OCI-LY7 (cell line): Measurements from ENCODE around the gene PTPRM. TPM values are rescaled to one million over a fixed set of nuclear protein-coding genes. Genes with fewer than 3 reads are reported as not detected.

Source experiments
- BruUV-seq: library from RNA; stranded (reverse); fragments of 400-500 nt; replicated peaks from 2 replicates; lab custom pipeline; 2021; lab: Mats Ljungman, UMichigan
- CTCF ChIA-PET: fragments of 300-600 bp; sonication (Branson Sonifier 250); formaldehyde crosslinking; loops from one replicate; lab custom pipeline; 2022; ENCODE audit warnings: antibody characterized with exemption; ENCODE audit not compliant: unreplicated experiment; lab: Charles Lee
- POLR2A ChIA-PET: fragments of 300-600 bp; sonication (Branson Sonifier 250); formaldehyde crosslinking; loops from one replicate; lab custom pipeline; 2022; ENCODE audit warnings: antibody characterized with exemption; lab: Charles Lee
- DNase-seq: peaks from one replicate; pipeline ENCODE4 v3.0.0-alpha.2; 2015; ENCODE audit warnings: low spot score
- H2AFZ ChIP-seq: fragments of 200-600 bp; sonication (generic), shearing (Covaris generic); 2 replicates; pipeline ENCODE4 v1.6.1; 2014; ENCODE audit warnings: mild to moderate bottlenecking, antibody characterized with exemption, low read length, moderate library complexity
- H3K27ac ChIP-seq: fragments of 200-600 bp; sonication (generic); 2 replicates; pipeline ENCODE4 v1.5.1; 2014; ENCODE audit warnings: mixed run types, low read depth, mild to moderate bottlenecking, moderate library complexity, low read length, inconsistent platforms; ENCODE audit not compliant: poor library complexity, severe bottlenecking
- H3K36me3 ChIP-seq: fragments of 200-600 bp; sonication (generic); 2 replicates; pipeline ENCODE4 v1.6.1; 2014; ENCODE audit warnings: mild to moderate bottlenecking, antibody characterized with exemption, low read length, moderate library complexity, mixed read lengths; ENCODE audit not compliant: insufficient read depth
- H3K4me1 ChIP-seq: fragments of 200-600 bp; sonication (generic); 2 replicates; pipeline ENCODE4 v1.5.1; 2014; ENCODE audit warnings: mild to moderate bottlenecking, low read length; ENCODE audit not compliant: insufficient read depth, poor library complexity, severe bottlenecking
- H3K4me2 ChIP-seq: fragments of 200-600 bp; sonication (generic); 2 replicates; pipeline ENCODE4 v1.6.1; 2014; ENCODE audit warnings: mild to moderate bottlenecking, low read length
- H3K4me3 ChIP-seq: fragments of 200-600 bp; sonication (generic); 2 replicates; pipeline ENCODE4 v1.5.1; 2014; ENCODE audit warnings: mild to moderate bottlenecking, low read depth, low read length; ENCODE audit not compliant: poor library complexity, severe bottlenecking
- H3K79me2 ChIP-seq: fragments of 200-600 bp; sonication (generic); 2 replicates; pipeline ENCODE4 v1.6.1; 2016; ENCODE audit warnings: low read depth, mild to moderate bottlenecking, low read length, moderate library complexity, mixed read lengths; ENCODE audit not compliant: insufficient read depth
- H3K9me2 ChIP-seq: fragments of 200-600 bp; sonication (generic); 2 replicates; pipeline ENCODE4 v1.6.1; 2016; ENCODE audit warnings: mild to moderate bottlenecking, low read length, mixed read lengths; ENCODE audit not compliant: insufficient read depth
- H3K9me3 ChIP-seq: fragments of 200-600 bp; sonication (generic); 2 replicates; pipeline ENCODE4 v1.6.1; 2014; ENCODE audit warnings: mild to moderate bottlenecking, mixed run types, low read length, mixed read lengths
- H4K20me1 ChIP-seq: fragments of 200-600 bp; sonication (generic); 2 replicates; pipeline ENCODE4 v1.6.1; 2014; ENCODE audit warnings: mild to moderate bottlenecking, antibody characterized with exemption, low read length, moderate library complexity, mixed read lengths; ENCODE audit not compliant: insufficient read depth
- CTCF ChIP-seq: fragments of 200-600 bp; sonication (generic); conservative IDR thresholded peaks from 2 replicates; pipeline ENCODE4 v1.5.1; 2014; ENCODE audit warnings: mild to moderate bottlenecking, antibody characterized with exemption, low read length, moderate library complexity, mixed read lengths
- EZH2phosphoT487 ChIP-seq: fragments of 200-600 bp; sonication (generic); IDR thresholded peaks from 2 replicates; pipeline ENCODE4 v1.6.1; 2018; ENCODE audit warnings: low read depth, borderline replicate concordance, mild to moderate bottlenecking, mixed run types, antibody characterized with exemption, low read length, moderate library complexity, mixed read lengths
- intact Hi-C: fragments of 100-400 bp; cut with micrococcal nuclease; formaldehyde crosslinking; loops from one replicate; pipeline ENCODE4 v1.10.0; 2022; ENCODE audit not compliant: unreplicated experiment
- total RNA-seq, 2 experiments: library from RNA; depleted of rRNA in 1 of 2; stranded (reverse); fragments of >200 nt in 1 of 2; shearing (Covaris generic) in 1 of 2; gene quantifications; 2 replicates each; pipeline ENCODE4 v1.2.3, GENCODE V29; 2014 to 2022

PTPRM gene
- total RNA-seq, 2 experiments from 2014 or later = not detected

DNA sequence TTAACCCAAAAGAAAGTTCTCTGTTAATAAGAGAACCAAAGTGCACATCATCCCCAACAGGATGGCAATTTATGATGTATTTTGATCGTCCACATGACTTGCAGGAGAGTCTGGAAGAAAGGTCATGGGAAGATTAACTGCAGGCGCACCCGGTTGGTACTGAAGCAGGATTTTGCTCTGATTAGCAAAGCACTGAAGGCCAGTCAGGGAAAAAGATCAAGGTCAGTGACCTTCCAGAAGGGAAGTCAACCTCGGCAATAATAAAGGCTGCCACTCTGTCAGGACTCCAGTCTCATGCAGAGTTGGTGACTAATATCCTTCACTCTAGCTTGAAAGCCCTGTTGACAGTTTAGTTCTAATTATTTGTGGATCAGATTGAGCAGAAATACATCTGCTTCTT lies 609.4 kb downstream of the PTPRM start:
- no peak for DNase-seq
- Histone ChIP-seq H3K9me3 (no peaks in the 10 kb centered on the region), H2AFZ (no peak overlapping the region), H4K20me1 (no peaks in the 10 kb centered on the region), H3K27ac (no peak overlapping the region), H3K4me2 (no peak overlapping the region), H3K79me2 (no peaks in the 10 kb centered on the region), H3K4me1 (no peaks in the 10 kb centered on the region), H3K36me3 (no peaks in the 10 kb centered on the region), H3K9me2 (no peaks in the 10 kb centered on the region), H3K4me3 (no peak overlapping the region)
- no TSS peak for BruUV-seq
- intact Hi-C loops = loop anchor here (10.0 kb wide), 1 partner anchor 58 kb away; no protein-coding TSS in a partner anchor
- CTCF ChIA-PET = no interaction called here
- no peak for TF ChIP-seq EZH2phosphoT487
- TF ChIP-seq CTCF = no peak
- POLR2A ChIA-PET = interaction anchor here (1.0 kb wide), 1 partner anchor 16 kb away, joined by 4 read pairs; no protein-coding TSS in a partner anchor

DNA sequence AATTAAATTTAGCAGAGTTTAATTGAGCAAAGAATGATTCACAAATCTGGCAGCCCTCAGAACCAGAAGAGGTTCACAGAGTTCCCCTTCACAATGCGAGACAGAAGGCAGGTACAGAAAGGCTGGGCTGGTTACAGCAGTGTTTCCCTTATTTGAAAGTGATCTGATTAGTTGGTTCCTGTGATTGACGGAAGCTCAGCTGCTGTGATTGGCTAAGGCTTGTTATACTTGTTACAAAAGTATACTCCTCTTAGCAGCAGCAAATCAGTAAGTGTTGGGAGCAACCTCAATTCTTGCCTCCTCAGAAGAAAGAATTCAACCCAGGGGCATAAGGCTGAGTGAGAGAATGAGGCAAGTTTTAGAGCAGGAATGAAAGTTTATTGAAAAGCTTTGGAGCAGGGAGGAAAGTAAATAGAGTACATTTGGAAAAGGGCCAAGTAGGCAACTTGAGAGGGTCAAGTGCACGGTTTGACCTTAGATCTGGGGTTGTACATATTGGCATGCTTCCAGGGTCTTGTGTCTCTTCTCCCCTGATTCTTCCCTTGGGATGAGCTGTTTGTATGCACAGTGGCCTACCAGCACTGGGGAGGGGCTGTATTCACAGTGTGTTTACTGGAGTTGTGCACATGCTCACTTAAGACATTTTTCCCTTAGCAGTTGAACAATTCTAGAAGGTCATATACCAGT lies 610.4 kb downstream of the PTPRM start:
- Histone ChIP-seq H3K4me1 (no peaks in the 10 kb centered on the region), H3K27ac (no peak overlapping the region), H3K4me2 (no peak overlapping the region), H4K20me1 (no peaks in the 10 kb centered on the region), H2AFZ (no peak overlapping the region), H3K9me3 (no peaks in the 10 kb centered on the region), H3K9me2 (no peaks in the 10 kb centered on the region), H3K4me3 (no peak overlapping the region), H3K79me2 (no peaks in the 10 kb centered on the region), H3K36me3 (no peaks in the 10 kb centered on the region)
- intact Hi-C loops = loop anchor here (10.0 kb wide), 1 partner anchor 57 kb away; no protein-coding TSS in a partner anchor
- no peak for DNase-seq
- no TSS peak for BruUV-seq
- ChIA-PET POLR2A (no interaction called here), CTCF (no interaction called here)
- TF ChIP-seq CTCF (no peak), EZH2phosphoT487 (no peak)

GRCh38 chr18:8186413-8186812 lies 619.3 kb downstream of the PTPRM start:
- Histone ChIP-seq H3K79me2 (no peaks in the 10 kb centered on the region), H3K9me2 (no peaks in the 10 kb centered on the region), H3K4me1 (no peaks in the 10 kb centered on the region), H2AFZ (no peak overlapping the region), H4K20me1 (no peaks in the 10 kb centered on the region), H3K9me3 (no peaks in the 10 kb centered on the region), H3K36me3 (no peaks in the 10 kb centered on the region), H3K4me2 (no peak overlapping the region), H3K27ac (no peak overlapping the region), H3K4me3 (no peak overlapping the region)
- no TSS peak for BruUV-seq
- POLR2A ChIA-PET = interaction anchor here (0.6 to 0.7 kb wide), 3 partner anchors 12 to 260 kb away, joined by 3 to 4 read pairs (median 4); no protein-coding TSS in a partner anchor
- CTCF ChIA-PET = no interaction called here
- no peak for TF ChIP-seq EZH2phosphoT487
- no peak for TF ChIP-seq CTCF
- no peak for DNase-seq
- intact Hi-C loops = no loop called here
